Activated T-cell treated with anti-CD3 and anti-CD28 coated beads for 48 hours (primary cell): ENCODE measurements around the gene SDF4.

Source experiments
- DNase-seq: peaks from one replicate; pipeline ENCODE4 v3.0.0-alpha.2; 2020; ENCODE audit warnings: low read depth

Gene SDF4

GRCh38 chr1:1228596-1229321, 3.0 kb downstream of the SDF4 start:
- DNase-seq = no peak

- no peak for DNase-seq
These were observed 3.6 kb downstream of the SDF4 start for GRCh38 chr1:1228187-1228586.

- no peak for DNase-seq
These were observed 4.4 kb downstream of the SDF4 start for GRCh38 chr1:1227386-1227785.

GRCh38 chr1:1226566-1227362, 5.0 kb downstream of the SDF4 start:
- DNase-seq = no peak

- no peak for DNase-seq
These were observed 5.9 kb downstream of the SDF4 start for GRCh38 chr1:1225913-1226312.

GRCh38 chr1:1225238-1225845, 6.5 kb downstream of the SDF4 start:
- DNase-seq = no peak

GRCh38 chr1:1223891-1224290, 7.9 kb downstream of the SDF4 start:
- no peak for DNase-seq

GRCh38 chr1:1223321-1223720, 8.5 kb downstream of the SDF4 start:
- DNase-seq = no peak

GRCh38 chr1:1222575-1223225, 9.1 kb downstream of the SDF4 start:
- no peak for DNase-seq

- no peak for DNase-seq
These were observed 9.8 kb downstream of the SDF4 start for GRCh38 chr1:1221887-1222574.

GRCh38 chr1:1220197-1220596, 11.6 kb downstream of the SDF4 start:
- no peak for DNase-seq

GRCh38 chr1:1219341-1219740, 12.5 kb downstream of the SDF4 start:
- DNase-seq = no peak

GRCh38 chr1:1218524-1219200, 13.1 kb downstream of the SDF4 start:
- no peak for DNase-seq

- DNase-seq = no peak
These were observed 13.9 kb downstream of the SDF4 start for GRCh38 chr1:1217621-1218523.

GRCh38 chr1:1216770-1217620, 14.8 kb downstream of the SDF4 start:
- no peak for DNase-seq

GRCh38 chr1:1215881-1216605, 15.8 kb downstream of the SDF4 start:
- no peak for DNase-seq

GRCh38 chr1:1215080-1215676, 16.6 kb downstream of the SDF4 start:
- DNase-seq = no peak
